ENCODE data around the gene OR2T1.
"Not testable (repeated sequence)": the region's sequence is repeated elsewhere in the genome, so short reads cannot be mapped to it uniquely, and the experiment has no call there.

GRCh38 chr1:248448409-248449074, 45.7 kb downstream of the OR2T1 start:
- TF ChIP-seq CTCF (IDR thresholded peaks at IDR 0.05; ENCODE audit: insufficient read depth, low read depth, low read length); EZH2 (IDR thresholded peaks at IDR 0.05; ENCODE audit: insufficient read depth, low read length): not testable (repeated sequence)

Measured in astrocyte (in vitro differentiated cells and primary cell).